HG02571 (cell line): ENCODE measurements around the gene DIAPH2.
"Not testable (repeated sequence)": the region's sequence is repeated elsewhere in the genome, so short reads cannot be mapped to it uniquely, and the experiment has no call there.

Source experiments
- ATAC-seq: cut with Tn5 transposase; IDR thresholded peaks from one replicate; pipeline ENCODE4 v1.9.1; 2021; ENCODE audit warnings: mild to moderate bottlenecking, moderate library complexity; ENCODE audit not compliant: unreplicated experiment

Gene DIAPH2

DNA sequence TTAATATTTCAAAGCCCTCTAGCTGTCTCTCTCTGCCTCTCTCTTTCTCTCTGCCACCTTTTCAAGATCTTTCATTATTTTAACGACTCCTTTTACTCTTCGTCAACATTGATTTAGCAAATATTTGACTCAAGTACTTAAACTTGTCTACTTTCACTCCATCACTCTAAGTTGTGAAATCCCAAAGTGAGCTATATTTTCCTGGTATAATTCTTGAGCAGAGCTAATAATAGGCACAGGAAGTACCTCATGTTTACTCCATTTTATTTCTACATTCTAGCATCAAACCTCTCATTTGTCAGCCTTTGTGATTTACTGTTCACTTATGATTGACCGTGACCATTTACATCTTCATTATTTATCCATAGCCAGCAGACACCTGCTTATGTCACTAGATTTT is 681.6 kb downstream of the DIAPH2 start:
- ATAC-seq, result no peak

DNA sequence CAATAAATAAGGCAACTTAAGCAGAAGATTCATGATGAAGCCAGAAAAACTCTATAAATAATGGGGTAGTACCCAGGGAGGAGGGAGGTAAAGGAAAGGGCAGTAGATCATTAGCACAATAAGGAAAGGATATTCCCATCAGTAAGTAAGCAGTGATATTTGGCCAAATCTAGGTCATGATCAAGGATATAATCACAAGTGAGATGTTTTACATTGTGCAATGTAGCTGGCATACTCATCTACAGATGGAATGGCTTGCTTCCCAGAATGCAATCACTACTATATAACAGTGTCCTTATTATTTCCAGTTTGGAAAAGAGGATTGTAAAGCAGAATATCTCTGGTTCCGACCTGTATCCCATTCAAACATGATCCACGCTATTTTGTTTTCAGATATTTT is 682.5 kb downstream of the DIAPH2 start:
- no peak for ATAC-seq

DNA sequence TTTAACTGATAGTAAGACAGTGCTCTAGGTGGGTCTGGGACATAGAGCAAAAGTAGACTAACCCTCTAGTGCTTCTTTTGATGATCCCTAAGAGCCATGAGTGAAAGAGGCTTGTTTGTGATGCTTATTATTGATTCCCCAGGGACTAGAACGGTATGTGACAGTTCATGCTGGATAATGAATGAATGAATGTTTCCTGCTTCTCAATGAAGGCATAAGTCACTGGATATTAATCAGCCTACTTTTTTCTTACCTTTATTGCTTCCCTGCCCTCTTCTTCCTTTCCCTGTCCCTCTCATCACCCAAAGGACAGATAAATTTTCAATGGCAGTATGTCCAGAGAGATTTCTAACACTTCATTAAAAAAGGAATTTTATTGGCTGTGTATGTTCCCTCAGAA is 685.3 kb downstream of the DIAPH2 start:
- ATAC-seq, result no peak

DNA sequence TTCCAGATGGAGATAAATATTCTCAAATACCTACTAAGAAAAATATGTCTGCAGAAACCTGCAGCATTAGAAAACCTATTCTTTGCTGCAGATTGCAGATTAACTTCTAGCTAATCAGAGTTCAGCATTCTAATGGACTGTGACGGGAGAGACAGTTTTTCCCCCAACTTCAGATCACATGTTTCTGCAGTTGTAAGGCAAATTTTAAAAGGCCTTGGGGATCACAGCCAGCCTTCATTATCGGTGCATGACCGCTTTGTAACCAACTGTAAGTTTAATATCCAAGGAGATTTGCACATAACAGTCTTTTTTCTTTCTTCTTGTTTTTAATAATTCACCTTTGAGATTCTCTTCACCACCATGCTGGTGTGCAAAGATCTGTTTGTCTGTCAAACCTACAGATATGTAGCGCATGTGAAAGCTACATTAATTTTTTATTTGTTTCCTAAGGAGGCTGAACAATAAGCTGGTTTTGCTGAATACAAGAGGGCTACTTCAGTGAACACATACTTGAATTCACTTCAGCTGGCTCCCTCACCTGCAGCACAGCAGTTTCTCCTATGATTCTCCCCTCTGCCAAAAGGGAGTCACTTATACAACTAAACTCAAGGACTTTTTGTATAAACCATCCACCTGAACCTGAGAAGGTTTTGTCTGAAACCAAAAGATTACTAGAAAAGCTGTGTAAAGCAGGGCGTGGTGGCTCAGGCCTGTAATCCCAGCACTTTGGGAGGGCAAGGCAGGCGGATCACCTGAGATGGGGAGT is 687.5 kb downstream of the DIAPH2 start:
- ATAC-seq, result no peak

DNA sequence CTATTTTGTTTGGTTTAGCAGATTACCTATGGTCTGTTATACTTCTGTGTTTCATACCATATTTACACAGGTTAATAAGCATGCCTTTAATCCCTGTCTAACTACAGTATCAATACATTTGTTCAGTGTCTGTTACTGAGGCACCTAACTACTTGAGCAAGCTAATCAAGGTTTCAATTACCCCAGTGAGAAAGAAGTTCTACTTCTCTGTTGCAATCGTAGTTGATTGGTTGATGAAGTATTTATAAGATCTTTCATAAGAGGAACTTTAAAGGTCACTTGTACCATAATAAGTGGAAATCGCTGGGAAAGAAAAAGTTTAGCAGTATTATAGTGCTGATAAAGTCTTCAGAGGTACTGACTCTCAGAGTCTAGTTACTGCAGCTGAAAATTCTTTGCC is 689.6 kb downstream of the DIAPH2 start:
- no peak for ATAC-seq

DNA sequence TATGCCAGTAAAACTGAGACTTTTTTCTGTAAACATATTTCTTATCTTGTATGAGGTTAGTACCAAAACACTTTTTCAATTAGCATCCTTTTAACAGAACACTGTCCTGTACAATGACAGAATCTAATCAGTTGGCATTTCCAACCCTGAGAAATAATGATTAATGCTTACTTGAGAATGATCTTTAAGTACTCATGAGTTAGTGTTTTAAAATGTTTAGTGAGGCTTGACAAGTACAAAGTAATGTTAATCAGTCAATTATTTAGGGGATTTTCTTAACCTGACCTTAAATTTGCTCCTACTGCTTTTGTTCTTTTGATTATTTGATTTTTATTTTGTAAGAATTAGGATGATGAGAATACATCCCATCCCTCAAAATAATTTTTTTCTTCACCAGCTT is 695.6 kb downstream of the DIAPH2 start:
- no peak for ATAC-seq

DNA sequence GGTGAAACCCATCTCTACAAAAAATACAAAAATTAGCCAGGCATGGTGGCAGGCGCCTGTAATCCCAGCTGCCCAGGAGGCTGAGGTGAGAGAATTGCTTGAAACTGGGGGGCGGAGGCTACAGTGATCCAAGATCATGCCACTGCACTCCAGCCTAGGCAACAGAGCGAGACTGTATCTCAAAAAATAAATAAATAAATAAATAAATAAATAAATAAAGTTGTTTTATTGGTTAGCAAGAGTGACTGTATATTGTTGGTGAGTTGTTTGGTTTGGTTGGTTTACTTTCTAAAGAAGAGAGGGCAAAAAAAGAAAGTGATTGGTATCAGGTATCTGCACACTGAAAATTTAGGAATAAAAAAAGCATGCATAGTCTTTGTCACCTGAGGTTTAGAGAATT is 700.0 kb downstream of the DIAPH2 start:
- no peak for ATAC-seq

DNA sequence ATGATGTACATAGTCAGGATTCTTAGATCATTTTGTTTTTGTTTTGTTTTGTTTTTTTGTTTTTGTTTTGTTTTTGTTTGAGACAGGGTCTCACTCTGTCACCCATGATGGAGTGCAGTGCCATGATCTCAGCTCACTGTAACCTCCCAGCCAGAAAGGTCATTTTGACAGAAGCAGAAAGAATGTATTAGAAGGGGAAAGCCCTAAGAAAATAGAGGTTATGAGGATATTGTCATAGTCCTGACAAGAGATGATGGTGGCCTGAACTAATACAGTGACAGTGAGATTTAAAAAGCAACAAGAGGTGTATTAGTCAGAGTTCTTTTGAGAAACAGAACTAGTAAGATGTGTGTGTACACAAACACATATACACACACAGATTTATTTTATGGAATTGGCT is 702.4 kb downstream of the DIAPH2 start:
- no peak for ATAC-seq

DNA sequence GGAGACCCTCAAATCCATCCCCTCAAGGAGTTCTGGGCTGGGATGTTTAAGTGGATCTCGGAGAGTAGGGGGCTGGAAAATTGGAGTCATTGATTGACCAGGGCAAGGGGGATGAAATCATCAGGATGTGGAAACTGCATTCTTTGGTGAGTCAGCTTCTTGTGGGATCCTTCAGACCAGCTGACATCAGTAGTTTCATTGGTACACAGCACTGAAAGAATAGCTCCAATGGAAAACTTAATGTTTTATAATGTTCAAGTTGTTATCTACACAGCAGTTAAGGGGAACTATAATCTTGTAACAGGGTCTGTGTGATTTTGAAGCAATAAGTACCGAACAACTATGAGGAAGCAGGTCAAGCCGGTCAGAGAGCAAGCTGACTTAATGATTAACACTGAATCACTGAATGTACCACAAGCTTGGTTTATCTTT is 705.1 kb downstream of the DIAPH2 start:
- no peak for ATAC-seq

DNA sequence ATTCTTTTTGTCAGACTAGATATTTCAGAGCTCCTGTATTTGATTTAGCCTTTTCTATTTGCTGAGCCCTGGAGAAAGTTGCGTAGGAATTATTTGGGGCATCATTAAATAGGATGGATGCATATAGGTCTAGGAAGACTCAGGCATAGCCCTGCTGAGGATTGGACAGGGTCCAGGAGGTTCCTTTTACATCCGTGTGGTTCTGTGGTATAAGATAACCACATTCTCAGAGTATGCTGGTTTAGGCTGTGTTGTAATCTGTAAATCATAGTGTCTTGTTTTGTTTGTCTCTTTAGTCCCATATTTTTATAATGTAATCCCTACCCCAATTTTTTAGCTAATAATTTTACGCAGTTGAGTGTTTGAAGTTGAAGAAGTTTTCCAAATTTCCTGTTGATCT is 712.7 kb downstream of the DIAPH2 start:
- no peak for ATAC-seq

DNA sequence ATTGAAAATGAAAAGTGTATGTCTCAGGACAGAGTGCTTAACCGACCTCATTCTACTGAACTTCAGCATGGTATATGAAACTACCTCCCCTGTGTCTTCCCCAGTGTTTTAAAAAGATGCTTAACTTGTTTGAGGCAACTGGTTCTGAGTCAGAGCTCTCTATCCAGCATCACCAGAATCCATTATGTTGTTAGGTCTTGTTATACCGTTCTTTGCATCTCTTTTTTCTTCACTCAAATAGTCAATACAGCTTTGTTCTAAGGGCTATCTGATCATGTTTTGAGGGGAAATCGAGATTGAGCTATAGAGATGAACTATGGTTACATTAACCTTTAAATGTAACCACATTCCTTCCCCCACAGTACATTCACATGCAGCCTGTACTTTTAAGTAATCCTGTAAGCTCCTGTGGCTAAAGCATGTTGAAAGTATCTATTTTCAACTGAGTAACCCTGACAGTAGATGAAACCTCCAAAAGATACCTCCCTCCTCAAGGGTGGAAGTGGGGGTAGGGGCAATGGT is 713.4 kb downstream of the DIAPH2 start:
- ATAC-seq, result peak; percentile 43

DNA sequence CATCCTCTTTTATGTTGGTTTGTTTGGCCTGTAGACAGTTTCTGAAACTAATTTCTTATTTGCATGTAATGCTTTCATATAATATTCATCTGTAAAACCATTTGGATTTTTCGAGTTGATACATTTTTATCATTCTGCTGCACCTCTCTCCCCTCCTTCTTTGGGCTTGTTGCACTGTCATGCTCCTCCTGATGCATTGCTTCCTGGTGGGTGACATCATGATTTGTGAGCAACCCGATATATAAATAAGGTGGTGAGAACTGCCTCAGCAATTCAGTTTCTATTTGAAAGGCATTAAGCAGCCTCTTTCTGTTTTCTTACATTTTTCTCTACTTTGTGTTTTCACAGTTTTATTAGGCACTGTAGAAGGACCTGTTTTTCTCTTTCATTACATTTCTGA is 714.8 kb downstream of the DIAPH2 start:
- no peak for ATAC-seq

DNA sequence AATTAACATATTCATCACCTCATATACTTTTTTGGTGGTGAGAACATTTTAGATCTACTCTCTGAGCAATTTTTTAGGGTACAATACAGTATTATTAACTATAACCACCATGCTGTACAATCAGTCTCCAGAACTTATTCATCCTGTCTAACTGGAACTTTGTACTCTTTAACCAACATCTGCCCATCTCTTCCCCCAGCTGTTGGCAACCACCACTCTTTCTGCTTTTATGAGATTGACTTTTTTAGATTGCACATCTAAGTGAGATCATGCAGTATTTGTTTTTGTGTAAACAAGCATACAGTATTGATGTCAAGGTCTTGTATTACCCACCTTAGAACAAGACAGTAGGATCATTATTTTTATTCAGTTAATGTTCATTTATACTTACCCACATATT is 715.9 kb downstream of the DIAPH2 start:
- ATAC-seq, result no peak

DNA sequence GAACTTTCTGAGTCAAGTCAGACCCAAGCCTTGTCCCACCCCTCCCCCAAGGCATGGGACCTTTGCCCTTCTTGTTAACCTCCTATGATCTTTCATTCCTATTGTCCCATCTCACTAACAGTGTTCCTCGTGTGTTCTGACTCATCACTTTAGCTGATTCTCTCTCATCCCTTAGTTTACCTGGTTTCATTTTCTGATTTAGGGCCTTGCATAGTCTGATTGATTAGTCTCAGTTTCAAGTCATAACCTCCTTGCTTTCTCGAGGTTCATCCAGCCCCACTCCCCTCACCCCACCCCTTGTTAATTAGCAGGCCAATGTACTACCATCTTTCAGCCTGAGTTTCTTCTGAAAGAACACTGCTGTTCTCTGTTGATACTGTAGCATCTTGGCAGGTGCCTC is 716.5 kb downstream of the DIAPH2 start:
- peak; percentile 40 for ATAC-seq

DNA sequence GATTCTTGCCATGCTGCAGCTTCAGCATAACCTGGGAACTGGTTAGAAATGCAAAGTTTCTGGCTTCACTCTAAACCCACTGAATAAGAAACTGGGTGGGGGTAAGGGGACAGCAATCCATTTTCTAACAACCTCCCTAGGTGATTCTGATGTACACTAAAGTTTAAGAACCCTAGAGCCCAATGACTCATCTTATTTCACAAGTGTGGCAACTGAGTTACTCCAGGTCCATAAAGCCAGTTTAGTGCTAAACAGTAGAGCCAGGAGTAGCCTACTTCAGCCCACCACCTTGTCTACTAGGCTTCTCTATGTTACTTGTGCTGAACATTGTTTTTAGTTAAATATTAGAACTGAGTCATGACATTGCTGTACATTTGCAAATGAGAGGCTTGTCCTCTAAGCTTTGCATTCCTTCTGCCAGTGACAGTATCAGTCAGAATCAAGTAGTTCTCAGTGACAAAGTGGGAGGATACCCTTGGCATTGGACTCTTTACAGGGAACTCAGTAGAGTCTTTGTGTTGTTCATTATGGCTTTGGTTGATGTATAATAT is 717.0 kb downstream of the DIAPH2 start:
- peak; percentile 1 for ATAC-seq

DNA sequence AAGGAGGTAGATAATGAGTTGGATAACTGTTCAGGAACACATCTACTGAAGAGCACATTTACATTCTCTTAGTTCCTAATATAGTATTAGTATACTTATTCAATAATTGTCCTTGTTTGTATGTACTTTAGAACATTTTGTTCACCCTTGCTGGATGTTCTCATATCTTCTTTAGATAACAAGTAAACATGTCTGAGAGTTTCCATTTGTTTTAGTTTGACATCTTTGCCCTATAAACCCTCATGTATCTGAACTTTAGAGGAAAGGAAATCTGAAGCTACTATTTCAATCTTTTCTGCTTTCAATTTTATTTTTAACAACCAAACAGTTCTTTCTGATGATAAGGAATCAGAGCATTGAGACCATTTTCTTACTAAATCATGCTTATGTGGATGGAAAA is 717.7 kb downstream of the DIAPH2 start:
- no peak for ATAC-seq

DNA sequence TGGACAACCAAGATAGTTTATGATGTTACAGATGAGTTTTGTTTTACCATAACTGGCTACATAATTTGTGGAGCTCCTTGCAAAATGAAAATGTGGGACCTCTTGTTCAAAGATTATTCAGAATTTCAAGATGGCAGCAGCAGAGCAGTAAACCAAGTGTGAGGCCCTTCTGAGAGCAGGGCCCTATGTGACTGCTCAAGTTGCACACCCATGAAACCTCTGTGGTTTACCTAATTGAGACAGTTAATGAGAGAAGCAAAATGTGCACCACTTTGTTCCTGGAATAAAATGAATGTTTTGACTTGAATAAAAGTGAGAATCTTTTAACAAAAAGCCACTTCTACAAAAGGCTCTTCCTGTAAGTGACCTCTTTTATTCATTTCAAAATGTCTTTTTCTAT is 718.3 kb downstream of the DIAPH2 start:
- no peak for ATAC-seq

DNA sequence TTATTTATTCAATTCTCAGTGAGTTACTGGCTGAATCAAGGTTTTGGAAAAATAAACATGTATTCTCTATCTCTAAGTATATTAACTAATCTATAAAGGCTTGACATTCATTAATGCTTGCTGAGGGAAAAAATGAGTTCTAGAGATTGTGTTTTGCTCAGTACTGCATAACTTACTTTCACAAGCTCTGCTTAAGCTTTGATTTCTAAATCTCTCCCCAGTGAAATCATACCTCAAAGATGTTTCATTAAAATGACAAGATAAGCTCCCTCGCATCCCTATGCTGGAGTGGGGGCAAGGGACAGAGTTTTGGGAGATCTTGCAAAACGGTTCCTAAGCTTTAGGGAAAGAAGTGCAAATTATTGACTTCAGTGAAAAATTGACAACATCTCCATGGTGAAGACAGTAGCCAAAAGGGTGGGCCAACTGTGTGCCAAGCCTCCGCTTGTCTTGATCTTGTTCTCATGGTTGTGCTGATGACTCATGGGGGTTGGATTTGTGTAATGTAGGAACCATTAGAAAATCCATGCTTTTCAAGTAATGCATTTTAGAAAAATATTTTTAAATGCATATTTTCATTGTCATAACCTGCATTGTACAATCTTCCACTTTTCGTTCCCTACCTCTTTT is 720.5 kb downstream of the DIAPH2 start:
- no peak for ATAC-seq

DNA sequence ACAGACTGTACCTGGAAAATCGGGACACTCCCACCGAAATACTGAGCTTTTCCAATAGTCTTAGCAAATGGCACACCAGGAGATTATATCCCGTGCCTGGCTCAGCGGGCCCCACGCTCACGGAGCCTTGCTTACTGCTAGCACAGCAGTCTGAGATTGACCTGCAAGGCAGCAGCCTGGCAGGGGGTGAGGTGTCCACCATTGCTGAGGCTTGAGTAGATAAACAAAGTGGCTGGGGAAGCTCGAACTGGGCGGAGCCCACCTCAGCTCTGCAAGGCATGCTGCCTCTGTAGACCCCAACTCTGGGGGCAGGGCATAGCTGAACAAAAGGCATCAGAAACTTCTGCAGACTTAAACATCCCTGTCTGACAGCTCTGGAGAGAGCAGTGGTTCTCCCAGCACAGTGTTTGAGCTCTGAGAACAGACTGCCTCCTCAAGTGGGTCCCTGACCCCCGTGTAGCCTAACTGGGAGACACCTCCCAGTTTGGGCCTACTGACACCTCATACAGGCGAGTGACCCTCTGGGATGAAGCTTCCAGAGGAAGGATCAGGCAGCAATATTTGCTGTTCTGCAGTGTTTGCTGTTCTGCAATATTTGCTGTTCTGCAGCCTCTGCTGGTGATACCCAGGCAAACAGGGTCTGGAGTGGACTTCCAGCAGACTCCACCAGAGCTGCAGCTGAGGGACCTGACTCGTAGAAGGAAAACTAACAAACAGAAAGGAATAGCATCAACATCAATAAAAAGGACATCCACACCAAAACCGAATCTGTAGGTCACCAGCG is 725.2 kb downstream of the DIAPH2 start:
- ATAC-seq, result not testable (repeated sequence)

DNA sequence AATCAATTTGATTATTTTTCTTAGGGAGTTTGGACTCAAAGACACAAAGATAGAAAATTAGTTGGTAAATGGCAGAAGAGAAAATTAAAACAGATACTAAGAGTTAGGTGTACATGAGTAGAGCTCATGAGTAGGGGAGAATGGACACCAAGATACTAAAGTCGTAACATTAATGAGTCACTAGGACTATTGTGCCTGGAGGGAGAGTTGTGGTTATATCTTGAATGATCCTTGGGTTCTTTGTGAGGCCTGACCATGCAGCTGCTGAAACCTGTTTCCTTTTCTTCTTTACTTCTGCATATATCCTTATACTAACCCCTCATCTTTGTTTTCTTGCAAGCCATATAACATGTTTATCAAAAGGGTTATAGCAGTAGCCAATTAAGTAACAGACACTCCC is 731.8 kb downstream of the DIAPH2 start:
- ATAC-seq, result no peak

DNA sequence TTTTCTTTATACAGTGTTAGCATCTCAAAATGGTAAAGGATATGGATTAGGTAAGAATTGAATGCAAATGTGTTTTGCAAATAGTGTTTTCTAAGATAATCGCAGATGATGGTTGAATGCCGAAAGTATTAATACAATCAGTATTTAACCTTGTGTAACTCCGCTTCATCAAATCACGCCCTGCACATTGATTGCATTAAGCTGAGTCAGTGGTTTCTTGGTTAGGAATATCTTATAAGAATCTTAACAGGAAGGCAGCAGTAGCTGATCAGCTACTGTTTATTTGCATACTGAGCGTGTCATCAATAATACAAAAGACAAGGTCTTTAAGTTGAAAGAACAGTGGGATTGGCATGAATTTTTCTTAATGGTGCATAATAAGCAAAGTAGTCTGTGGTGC is 744.5 kb downstream of the DIAPH2 start:
- no peak for ATAC-seq
